ENCODE measurements around the gene NEDD4L. TPM values are rescaled to one million over a fixed set of nuclear protein-coding genes. Genes with fewer than 3 reads are reported as not detected.

Gene NEDD4L
- total and polyA plus RNA-seq, 4 donors = 10.2 to 20.3 (median 13.2) TPM

- no peak for TF ChIP-seq REST (IDR thresholded peaks at IDR 0.05)
- TF ChIP-seq EGR1 (IDR thresholded peaks at IDR 0.05; ENCODE audit: low read depth in 2 of 2) = no peak
Measured at GRCh38 chr18:58225101-58225500, 181.1 kb downstream of the NEDD4L start (continued).

GRCh38 chr18:58226429-58226828, 182.4 kb downstream of the NEDD4L start:
- Histone ChIP-seq H3K4me1 (ENCODE audit: control insufficient read depth in 4 of 4, insufficient read depth in 4 of 4, low read length in 3 of 4) (peaks cover 3 to 41% (median 15%) of the 10 kb centered on the region in 4 donors), H3K27ac (ENCODE audit: low read depth in 1 of 2, low read length in 2 of 2) (no peak overlapping the region), H3K36me3 (ENCODE audit: control insufficient read depth in 4 of 4, insufficient read depth in 3 of 4, low read depth in 1 of 4, low read length in 3 of 4) (no peaks in the 10 kb centered on the region), H3K9me3 (ENCODE audit: control insufficient read depth in 4 of 4, low read length in 3 of 4) (no peaks in the 10 kb centered on the region), H3K4me3 (ENCODE audit: low read depth in 1 of 3, low read length in 3 of 3) (no peak overlapping the region), H3K9ac (ENCODE audit: low read depth in 1 of 2, low read length in 2 of 2) (no peak overlapping the region), H3K27me3 (ENCODE audit: control insufficient read depth in 4 of 4, insufficient read depth in 4 of 4, low read length in 3 of 4) (no peaks in the 10 kb centered on the region)
- DNase-seq (ENCODE audit: low spot score) = no peak
- WGBS = 63% methylated on average over 3 of the region's 3 CpGs
- TF ChIP-seq NR2F2 (IDR thresholded peaks at IDR 0.05) (no peak), REST (IDR thresholded peaks at IDR 0.05) (no peak), FOXA1 (IDR thresholded peaks at IDR 0.05) (no peak), TAF1 (conservative IDR thresholded peaks at IDR 0.05) (no peak), EGR1 (IDR thresholded peaks at IDR 0.05; ENCODE audit: low read depth in 2 of 2) (no peak), SP1 (IDR thresholded peaks at IDR 0.05) (no peak), JUND (IDR thresholded peaks at IDR 0.05) (no peak), YY1 (IDR thresholded peaks at IDR 0.05) (no peak), RXRA (IDR thresholded peaks at IDR 0.05) (no peak), GABPA (IDR thresholded peaks at IDR 0.05 in 1 of 2, conservative IDR thresholded peaks at IDR 0.05 in 1 of 2) (no peak)
- TF ChIP-seq, protein P1, sequence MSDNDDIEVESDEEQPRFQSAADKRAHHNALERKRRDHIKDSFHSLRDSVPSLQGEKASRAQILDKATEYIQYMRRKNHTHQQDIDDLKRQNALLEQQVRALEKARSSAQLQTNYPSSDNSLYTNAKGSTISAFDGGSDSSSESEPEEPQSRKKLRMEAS (IDR thresholded peaks at IDR 0.05) = no peak

DNA sequence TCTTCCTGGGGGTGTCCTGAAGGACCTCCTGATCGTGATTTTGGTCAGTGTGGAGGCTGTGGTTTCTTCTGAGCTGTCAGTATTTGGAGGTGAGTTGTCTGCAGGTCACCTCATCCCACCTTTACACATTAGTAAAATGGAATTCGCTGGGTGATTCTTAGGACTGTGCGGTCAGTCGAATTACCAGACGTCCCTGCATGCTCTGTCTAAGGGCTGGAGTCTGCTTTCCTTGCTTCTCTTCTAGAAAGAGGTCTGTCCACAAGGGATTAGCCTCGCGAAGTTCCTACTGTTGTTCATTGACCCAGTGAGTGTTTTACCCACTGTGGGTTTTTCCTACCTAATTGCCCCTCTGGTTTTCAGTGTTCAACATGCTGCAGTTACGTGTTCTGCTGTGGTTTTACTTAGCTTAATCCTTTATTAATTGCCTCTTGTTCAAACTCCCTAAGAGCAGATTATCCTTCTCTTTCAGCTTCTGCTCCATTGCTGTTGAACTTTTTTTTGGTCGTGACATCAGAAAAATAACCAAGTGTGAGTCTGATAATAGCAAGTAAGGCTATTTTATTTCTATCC, 183.4 kb downstream of the NEDD4L start:
- H3K9ac ChIP-seq (ENCODE audit: low read depth in 1 of 2, low read length in 2 of 2) = no peak overlapping the region
- DNase-seq (ENCODE audit: low spot score) = no peak
- H3K4me3 ChIP-seq (ENCODE audit: low read depth in 1 of 3, low read length in 3 of 3) = no peak overlapping the region
- 94% methylated on average over 9 of the region's 9 CpGs for WGBS
- no peak for TF ChIP-seq GABPA (IDR thresholded peaks at IDR 0.05 in 1 of 2, conservative IDR thresholded peaks at IDR 0.05 in 1 of 2)
- TF ChIP-seq JUND (IDR thresholded peaks at IDR 0.05) = no peak
- TF ChIP-seq, protein P2, sequence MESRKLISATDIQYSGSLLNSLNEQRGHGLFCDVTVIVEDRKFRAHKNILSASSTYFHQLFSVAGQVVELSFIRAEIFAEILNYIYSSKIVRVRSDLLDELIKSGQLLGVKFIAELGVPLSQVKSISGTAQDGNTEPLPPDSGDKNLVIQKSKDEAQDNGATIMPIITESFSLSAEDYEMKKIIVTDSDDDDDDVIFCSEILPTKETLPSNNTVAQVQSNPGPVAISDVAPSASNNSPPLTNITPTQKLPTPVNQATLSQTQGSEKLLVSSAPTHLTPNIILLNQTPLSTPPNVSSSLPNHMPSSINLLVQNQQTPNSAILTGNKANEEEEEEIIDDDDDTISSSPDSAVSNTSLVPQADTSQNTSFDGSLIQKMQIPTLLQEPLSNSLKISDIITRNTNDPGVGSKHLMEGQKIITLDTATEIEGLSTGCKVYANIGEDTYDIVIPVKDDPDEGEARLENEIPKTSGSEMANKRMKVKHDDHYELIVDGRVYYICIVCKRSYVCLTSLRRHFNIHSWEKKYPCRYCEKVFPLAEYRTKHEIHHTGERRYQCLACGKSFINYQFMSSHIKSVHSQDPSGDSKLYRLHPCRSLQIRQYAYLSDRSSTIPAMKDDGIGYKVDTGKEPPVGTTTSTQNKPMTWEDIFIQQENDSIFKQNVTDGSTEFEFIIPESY (IDR thresholded peaks at IDR 0.05) = no peak
- TF ChIP-seq YY1 (IDR thresholded peaks at IDR 0.05) = no peak
- no peak for TF ChIP-seq SP1 (IDR thresholded peaks at IDR 0.05)
- TF ChIP-seq HNF4A (conservative IDR thresholded peaks at IDR 0.05) = no peak
- TF ChIP-seq REST (IDR thresholded peaks at IDR 0.05) = no peak
- no peaks in the 10 kb centered on the region for H3K36me3 ChIP-seq (ENCODE audit: control insufficient read depth in 4 of 4, insufficient read depth in 3 of 4, low read depth in 1 of 4, low read length in 3 of 4)
- no peaks in the 10 kb centered on the region for H3K9me3 ChIP-seq (ENCODE audit: control insufficient read depth in 4 of 4, low read length in 3 of 4)
- H3K4me1 ChIP-seq (ENCODE audit: control insufficient read depth in 4 of 4, insufficient read depth in 4 of 4, low read length in 3 of 4) = peaks cover 8 to 51% (median 23%) of the 10 kb centered on the region in 4 donors
- no peaks in the 10 kb centered on the region for H3K27me3 ChIP-seq (ENCODE audit: control insufficient read depth in 4 of 4, insufficient read depth in 4 of 4, low read length in 3 of 4)
- H3K27ac ChIP-seq (ENCODE audit: low read depth in 1 of 2, low read length in 2 of 2) = no peak overlapping the region

Measured in liver (tissue), 9 donors.